HUDEP-2 (cell line): ENCODE results near the gene VPS4A.

Source experiments
- DNase-seq, 76 experiments: peaks; one replicate each; lab custom pipeline; 2025; ENCODE audit not compliant: unreplicated experiment in 76 of 76; lab: John Stamatoyannopoulos, UW

VPS4A gene

DNA sequence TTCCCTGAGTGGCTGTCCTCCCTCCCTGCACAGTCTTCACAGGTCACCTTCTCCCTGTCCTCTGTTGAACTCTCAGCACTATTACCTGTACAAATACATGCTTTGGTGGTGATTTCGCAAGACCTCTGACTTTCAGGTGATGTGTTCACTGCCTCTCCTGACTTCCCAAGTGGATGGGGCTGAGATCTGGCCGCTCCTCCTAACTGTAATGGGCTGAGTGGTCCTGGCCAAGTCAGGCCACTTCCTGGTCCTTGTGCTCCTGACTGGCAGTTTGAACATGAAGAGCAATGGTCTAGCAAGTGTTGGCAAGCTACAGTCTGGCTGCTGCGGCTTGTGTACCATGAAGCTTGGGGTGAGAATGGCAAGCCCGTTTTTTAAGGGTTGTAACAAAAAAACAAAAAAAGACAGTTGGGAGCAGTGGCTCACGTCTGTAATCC, 52.1 kb downstream of the VPS4A start:
- no peak for DNase-seq

DNA sequence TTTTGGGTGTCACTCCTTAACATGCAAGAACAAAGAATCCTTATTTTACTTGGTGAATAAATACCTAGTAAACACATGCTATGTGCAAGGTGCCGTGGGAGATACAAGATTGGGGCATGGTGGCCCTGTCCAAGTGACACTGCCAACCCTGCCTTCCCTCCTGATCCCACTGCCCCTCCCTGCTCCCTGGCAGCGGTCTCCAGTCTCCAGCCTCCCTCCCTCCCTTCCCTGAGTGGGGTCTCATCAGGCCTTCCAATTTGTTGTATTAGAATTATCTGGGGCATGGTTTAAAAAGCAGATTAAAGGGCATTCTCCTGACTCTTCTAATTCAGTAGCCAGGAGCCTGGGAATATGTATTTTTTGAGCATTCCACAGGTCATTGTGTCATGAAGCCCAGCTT, 52.9 kb downstream of the VPS4A start:
- DNase-seq, result no peak

DNA sequence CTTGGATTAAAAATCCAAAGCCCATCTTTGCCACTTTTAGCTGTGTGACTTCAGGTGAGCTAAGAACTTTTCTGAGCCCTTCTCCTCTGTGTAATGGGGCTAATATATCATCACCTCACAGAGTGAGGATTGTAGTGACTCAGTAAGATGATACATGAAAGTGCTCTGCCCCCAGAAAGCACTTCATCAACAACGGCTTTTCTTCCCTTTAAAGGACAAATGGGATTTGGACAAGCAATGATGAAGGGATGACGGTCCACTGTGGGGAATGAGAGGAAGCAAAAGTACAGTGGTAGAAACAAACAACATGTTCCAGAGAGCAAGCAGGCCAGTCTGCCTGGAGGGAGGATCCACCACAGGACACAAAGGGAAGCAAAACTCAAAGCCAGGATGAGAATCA, 54.8 kb downstream of the VPS4A start:
- no peak for DNase-seq

DNA sequence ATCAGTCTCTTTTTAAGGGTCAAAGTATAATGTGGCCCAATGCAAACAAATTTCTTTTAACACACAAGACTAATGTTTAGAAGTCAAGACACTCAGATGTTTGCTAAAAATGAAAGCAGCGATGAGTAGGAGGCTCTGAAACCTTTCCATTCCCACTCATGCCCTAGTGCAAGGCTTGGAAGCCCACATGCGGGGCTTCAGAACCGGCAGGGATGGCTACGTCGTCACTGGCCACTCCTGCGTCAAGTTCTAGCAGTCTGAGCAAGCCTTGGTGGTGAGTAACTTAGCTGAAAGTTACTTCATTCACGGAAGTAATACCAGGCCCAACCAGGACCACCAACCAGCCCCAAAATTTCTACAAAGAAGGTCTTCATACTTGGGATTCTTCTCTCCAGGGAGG, 55.3 kb downstream of the VPS4A start:
- DNase-seq, result no peak

DNA sequence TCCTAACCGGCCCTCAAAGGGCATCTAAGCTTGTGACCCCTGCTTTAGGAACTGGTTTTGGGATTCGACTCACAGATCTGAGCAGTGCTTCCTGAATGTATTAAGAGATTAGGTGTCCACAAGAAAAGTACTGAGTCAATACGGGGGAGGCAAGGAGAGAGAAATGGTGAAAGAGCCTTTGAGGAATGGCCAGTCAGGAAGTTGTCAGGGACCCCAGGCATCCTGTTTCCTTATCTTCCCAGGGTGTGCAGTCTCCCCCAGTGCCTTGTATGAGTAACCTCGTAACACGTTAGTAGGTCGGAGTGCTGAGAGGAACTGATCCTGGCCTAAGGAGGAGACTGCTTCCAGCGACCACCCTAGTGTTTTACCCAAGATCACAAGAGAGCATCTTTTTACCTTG, 56.8 kb downstream of the VPS4A start:
- no peak for DNase-seq

DNA sequence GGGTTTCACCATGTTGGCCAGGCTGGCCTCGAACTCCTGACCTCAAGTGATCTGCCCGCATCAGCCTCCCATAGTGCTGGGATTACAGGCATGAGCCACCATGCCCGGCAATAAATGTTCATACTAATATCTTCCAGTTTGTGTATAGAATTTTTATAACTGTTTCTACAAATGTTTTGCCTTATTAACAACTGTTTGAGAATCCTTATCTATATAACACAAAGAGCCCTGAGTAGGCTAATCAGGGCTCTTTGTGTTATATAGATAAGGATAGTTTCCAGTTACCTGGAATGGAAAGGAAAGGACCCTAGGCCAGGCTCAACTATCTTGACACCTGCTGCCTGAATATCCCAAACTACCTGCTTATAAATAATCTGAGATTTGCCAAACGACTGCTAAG, 57.7 kb downstream of the VPS4A start:
- no peak for DNase-seq

DNA sequence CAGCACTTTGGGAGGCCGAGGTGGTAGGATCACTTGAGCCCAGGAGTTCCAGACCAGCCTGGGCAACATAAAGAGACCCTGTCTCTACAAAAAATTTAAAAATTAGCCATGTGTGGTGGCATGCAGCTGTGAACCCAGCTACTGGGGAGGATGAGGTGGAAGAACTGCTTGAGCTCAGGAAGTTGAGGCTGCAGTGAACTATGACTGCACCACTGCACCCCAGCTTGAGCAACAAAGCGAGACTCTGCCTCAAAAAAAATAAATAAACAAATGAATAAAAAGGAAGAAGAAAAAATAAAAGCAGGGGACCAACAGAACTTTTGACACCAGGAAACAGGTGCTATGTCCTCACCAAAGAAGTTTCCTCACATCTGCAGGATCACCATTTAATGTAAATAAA, 60.4 kb downstream of the VPS4A start:
- DNase-seq, result no peak

DNA sequence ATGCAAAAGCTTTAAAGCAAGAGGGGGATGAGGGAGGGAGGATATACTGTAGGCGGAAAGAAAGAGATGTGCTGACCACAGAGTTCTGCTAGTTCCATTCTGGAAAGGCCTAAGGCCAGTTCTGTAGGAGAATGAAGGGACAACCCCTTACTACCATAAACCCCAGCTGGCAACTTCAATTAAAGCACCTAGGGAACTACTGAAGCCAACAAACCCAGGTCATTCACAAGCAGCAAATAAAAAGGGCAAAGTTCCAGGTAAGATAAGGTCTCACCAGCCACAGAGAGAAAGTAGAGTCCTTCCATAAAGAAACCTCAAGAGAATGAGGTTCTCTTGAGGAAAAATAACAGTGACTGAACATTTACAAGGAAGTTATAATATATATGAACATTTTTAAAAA, 61.9 kb downstream of the VPS4A start:
- DNase-seq, result no peak
